HCT116 (cell line): Measurements from ENCODE around the gene DBN1. TPM values are rescaled to one million over a fixed set of nuclear protein-coding genes. Genes with fewer than 3 reads are reported as not detected.

Experiments used
- EZH2phosphoT487 ChIP-seq: fragments of 200-600 bp; IDR thresholded peaks from 2 replicates; pipeline ENCODE4 v1.6.1; 2018; ENCODE audit warnings: antibody characterized with exemption, borderline replicate concordance
- FOSL1 ChIP-seq: IDR thresholded peaks from 2 replicates; pipeline ENCODE4 v1.6.1; 2012; ENCODE audit warnings: low read depth
- JUND ChIP-seq: IDR thresholded peaks from 2 replicates; pipeline ENCODE4 v1.6.1; 2012
- POLR2A ChIP-seq: IDR thresholded peaks from 2 replicates; pipeline ENCODE4 v1.7.0; 2011; ENCODE audit warnings: borderline replicate concordance; ENCODE audit not compliant: insufficient read depth, insufficient read length; ENCODE audit errors: extremely low read depth
- SIN3A ChIP-seq: IDR thresholded peaks from 2 replicates; pipeline ENCODE4 v1.6.1; 2012; ENCODE audit warnings: low read depth
- SRF ChIP-seq: IDR thresholded peaks from 2 replicates; pipeline ENCODE4 v1.6.1; 2012; ENCODE audit warnings: low read depth
- YY1 ChIP-seq: IDR thresholded peaks from 2 replicates; pipeline ENCODE4 v1.6.1; 2011; ENCODE audit warnings: low read length, low read depth, moderate library complexity, mild to moderate bottlenecking; ENCODE audit not compliant: insufficient replicate concordance; ENCODE audit errors: extremely low read depth
- ZBTB33 ChIP-seq: IDR thresholded peaks from 2 replicates; pipeline ENCODE4 v1.6.1; 2011; ENCODE audit warnings: mild to moderate bottlenecking, low read length, moderate library complexity; ENCODE audit not compliant: insufficient replicate concordance; ENCODE audit errors: extremely low read depth
- total RNA-seq: library from RNA; stranded (reverse); gene quantifications from one replicate; pipeline ENCODE4 v1.2.1, GENCODE V29; 2021; ENCODE audit not compliant: unreplicated experiment
- TF ChIP-seq, protein P1 (sequence below): IDR thresholded peaks from 2 replicates; pipeline ENCODE4 v1.6.1; 2012; ENCODE audit warnings: low read depth

The DBN1 gene
- total RNA-seq, 1 experiment from 2014 or later: 144 TPM

GRCh38 chr5:177469750-177470525 is 3.5 kb downstream of the DBN1 start (continued):
- TF ChIP-seq, protein P1, sequence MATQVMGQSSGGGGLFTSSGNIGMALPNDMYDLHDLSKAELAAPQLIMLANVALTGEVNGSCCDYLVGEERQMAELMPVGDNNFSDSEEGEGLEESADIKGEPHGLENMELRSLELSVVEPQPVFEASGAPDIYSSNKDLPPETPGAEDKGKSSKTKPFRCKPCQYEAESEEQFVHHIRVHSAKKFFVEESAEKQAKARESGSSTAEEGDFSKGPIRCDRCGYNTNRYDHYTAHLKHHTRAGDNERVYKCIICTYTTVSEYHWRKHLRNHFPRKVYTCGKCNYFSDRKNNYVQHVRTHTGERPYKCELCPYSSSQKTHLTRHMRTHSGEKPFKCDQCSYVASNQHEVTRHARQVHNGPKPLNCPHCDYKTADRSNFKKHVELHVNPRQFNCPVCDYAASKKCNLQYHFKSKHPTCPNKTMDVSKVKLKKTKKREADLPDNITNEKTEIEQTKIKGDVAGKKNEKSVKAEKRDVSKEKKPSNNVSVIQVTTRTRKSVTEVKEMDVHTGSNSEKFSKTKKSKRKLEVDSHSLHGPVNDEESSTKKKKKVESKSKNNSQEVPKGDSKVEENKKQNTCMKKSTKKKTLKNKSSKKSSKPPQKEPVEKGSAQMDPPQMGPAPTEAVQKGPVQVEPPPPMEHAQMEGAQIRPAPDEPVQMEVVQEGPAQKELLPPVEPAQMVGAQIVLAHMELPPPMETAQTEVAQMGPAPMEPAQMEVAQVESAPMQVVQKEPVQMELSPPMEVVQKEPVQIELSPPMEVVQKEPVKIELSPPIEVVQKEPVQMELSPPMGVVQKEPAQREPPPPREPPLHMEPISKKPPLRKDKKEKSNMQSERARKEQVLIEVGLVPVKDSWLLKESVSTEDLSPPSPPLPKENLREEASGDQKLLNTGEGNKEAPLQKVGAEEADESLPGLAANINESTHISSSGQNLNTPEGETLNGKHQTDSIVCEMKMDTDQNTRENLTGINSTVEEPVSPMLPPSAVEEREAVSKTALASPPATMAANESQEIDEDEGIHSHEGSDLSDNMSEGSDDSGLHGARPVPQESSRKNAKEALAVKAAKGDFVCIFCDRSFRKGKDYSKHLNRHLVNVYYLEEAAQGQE: no peak
- TF ChIP-seq ZBTB33 (no peak), YY1 (no peak), SIN3A (no peak), FOSL1 (no peak), POLR2A (no peak), JUND (no peak), EZH2phosphoT487 (no peak), SRF (no peak)
- TF ChIP-seq, all 23 proteins: peak for 0
